ENCODE measurements around the gene CCDC171.

Gene CCDC171

GRCh38 chr9:15882883-15883282 lies 330.0 kb downstream of the CCDC171 start:
- DNase-seq (ENCODE audit: low spot score): no peak

GRCh38 chr9:15885464-15885863 lies 332.6 kb downstream of the CCDC171 start:
- no peak for DNase-seq (ENCODE audit: low spot score)

- no peak for DNase-seq (ENCODE audit: low spot score)
Observed at GRCh38 chr9:15889555-15889954, 336.7 kb downstream of the CCDC171 start.

GRCh38 chr9:15901572-15901971 lies 348.7 kb downstream of the CCDC171 start:
- DNase-seq (ENCODE audit: low spot score): no peak

- no peak for DNase-seq (ENCODE audit: low spot score)
Observed at GRCh38 chr9:15909297-15909696, 356.5 kb downstream of the CCDC171 start.

- DNase-seq (ENCODE audit: low spot score): no peak
Observed at GRCh38 chr9:15915711-15916110, 362.9 kb downstream of the CCDC171 start.

- no peak for DNase-seq (ENCODE audit: low spot score)
Observed at GRCh38 chr9:15927161-15927560, 374.3 kb downstream of the CCDC171 start.

- no peak for DNase-seq (ENCODE audit: low spot score)
Observed at GRCh38 chr9:15935661-15936305, 382.9 kb downstream of the CCDC171 start.

- DNase-seq (ENCODE audit: low spot score): no peak
Observed at GRCh38 chr9:15936306-15936921, 383.6 kb downstream of the CCDC171 start.

GRCh38 chr9:15942831-15943424 lies 390.1 kb downstream of the CCDC171 start:
- DNase-seq (ENCODE audit: low spot score): no peak

GRCh38 chr9:15944341-15944740 lies 391.5 kb downstream of the CCDC171 start:
- no peak for DNase-seq (ENCODE audit: low spot score)

- no peak for DNase-seq (ENCODE audit: low spot score)
Observed at GRCh38 chr9:15959663-15960062, 406.8 kb downstream of the CCDC171 start.

GRCh38 chr9:15961217-15961616 lies 408.4 kb downstream of the CCDC171 start:
- no peak for DNase-seq (ENCODE audit: low spot score)

- DNase-seq (ENCODE audit: low spot score): no peak
Observed at GRCh38 chr9:15965246-15965745, 412.5 kb downstream of the CCDC171 start.

GRCh38 chr9:15966471-15966870 lies 413.6 kb downstream of the CCDC171 start:
- DNase-seq (ENCODE audit: low spot score): no peak

- no peak for DNase-seq (ENCODE audit: low spot score)
Observed at GRCh38 chr9:15967068-15967467, 414.2 kb downstream of the CCDC171 start.

- no peak for DNase-seq (ENCODE audit: low spot score)
Observed at GRCh38 chr9:15972760-15973159, 419.9 kb downstream of the CCDC171 start.

- DNase-seq (ENCODE audit: low spot score): no peak
Observed at GRCh38 chr9:15975101-15975778, 422.4 kb downstream of the CCDC171 start.

GRCh38 chr9:15977438-15977837 lies 424.6 kb downstream of the CCDC171 start:
- no peak for DNase-seq (ENCODE audit: low spot score)

GRCh38 chr9:15982182-15982581 lies 429.3 kb downstream of the CCDC171 start:
- no peak for DNase-seq (ENCODE audit: low spot score)

GRCh38 chr9:15999422-16000339 lies 446.8 kb downstream of the CCDC171 start:
- DNase-seq (ENCODE audit: low spot score): no peak

GRCh38 chr9:16000811-16001210 lies 448.0 kb downstream of the CCDC171 start:
- no peak for DNase-seq (ENCODE audit: low spot score)

All from putamen (tissue), 1 donor.